ENCODE measurements around the gene SFXN5.

DNA sequence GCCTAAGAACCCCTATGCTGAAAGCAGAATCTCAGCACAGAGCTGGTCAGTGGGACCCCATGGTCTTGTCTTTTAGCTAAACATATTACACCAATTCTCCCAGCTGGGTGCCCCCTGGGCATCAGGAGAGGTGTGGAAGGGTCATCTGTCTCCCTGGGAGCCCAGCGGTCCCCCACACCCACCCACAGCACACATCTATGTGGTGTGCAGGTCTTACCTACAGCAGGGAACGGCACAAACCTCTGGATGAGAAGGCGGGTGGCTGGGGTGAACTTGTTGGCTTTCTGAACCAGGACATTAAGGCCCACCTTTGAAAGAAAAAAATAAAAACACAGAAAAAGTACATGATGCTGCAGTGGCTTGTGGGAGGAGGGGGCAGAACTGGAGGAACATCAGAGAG lies 83.5 kb downstream of the SFXN5 start:
- TF ChIP-seq BHLHE40 (IDR thresholded peaks at IDR 0.05; ENCODE audit: borderline replicate concordance) = no peak
- no peak for TF ChIP-seq ELF4 (IDR thresholded peaks at IDR 0.05)
